ENCODE results near the gene PCNX4. TPM values are rescaled to one million over a fixed set of nuclear protein-coding genes. Genes with fewer than 3 reads are reported as not detected.

Gene PCNX4
- total RNA-seq, 1 experiment from 2014 or later: 60.0 TPM

DNA sequence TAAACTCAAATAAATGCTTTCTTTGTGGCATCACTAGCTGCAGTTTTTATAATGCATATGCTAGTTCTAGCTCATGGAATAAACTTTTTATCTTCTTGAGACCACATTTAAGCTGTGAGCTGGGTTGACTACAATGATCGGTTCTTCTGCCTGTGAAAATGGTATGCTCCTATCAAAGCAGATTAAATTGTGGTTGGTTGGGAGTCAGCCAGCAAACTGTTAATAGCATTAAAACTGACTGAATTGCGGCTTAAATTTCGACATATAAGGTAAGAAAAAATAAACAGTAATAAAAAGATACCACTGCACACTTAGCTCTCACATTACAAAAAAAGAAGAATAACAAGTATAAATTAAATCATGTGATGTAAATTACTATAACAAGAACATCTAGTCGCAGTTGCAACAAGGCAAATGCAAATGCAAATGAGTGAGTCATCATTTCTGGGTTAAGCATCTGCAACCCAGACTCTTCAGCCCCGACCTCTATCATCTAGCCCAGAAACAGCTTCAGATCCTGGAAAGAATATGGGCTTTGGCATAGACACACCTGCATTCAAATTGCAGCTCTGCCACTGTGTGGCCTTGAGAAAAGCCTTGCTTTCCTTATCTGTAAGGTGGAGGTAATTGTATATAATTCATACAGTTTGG lies 93.3 kb downstream of the PCNX4 start:
- ATAC-seq (no peak), DNase-seq (ENCODE audit: low read depth, low spot score) (no peak)
- intact Hi-C loops (cut with micrococcal nuclease; ENCODE audit: unreplicated experiment): loop anchor here (1.0 to 10.0 kb wide), 3 partner anchors 120 to 220 kb away; no protein-coding TSS in a partner anchor
- ChIA-PET POLR2A (interaction anchor here (0.6 to 1.0 kb wide), 2 partner anchors 64 to 432 kb away, joined by 3 read pairs; partner anchors contain the start of gene PPM1A), CTCF (no interaction called here)
- no TSS peak for BruUV-seq (replicated peaks)
- no peaks in the 10 kb centered on the region for H3K4me1 ChIP-seq (ENCODE audit: control insufficient read depth, insufficient read depth, low read length)
- no peaks in the 10 kb centered on the region for H3K27me3 ChIP-seq (ENCODE audit: control insufficient read depth, insufficient read depth, low read length)
- in situ Hi-C loops (cut with HindIII; ENCODE audit: low pct_unique_long_range_greater_than_20kb, low sequenced_read_pairs): no loop called here
- H3K36me3 ChIP-seq (ENCODE audit: control insufficient read depth, insufficient read depth, low read length): no peaks in the 10 kb centered on the region
- no peak overlapping the region for H3K27ac ChIP-seq (ENCODE audit: low read length)
- no peaks in the 10 kb centered on the region for H3K9me3 ChIP-seq (ENCODE audit: control insufficient read depth, insufficient read depth, low read depth, low read length)
- TF ChIP-seq TCF7L2 (IDR thresholded peaks at IDR 0.05; ENCODE audit: low read depth, low read length): no peak
- no peak for TF ChIP-seq CTCF (IDR thresholded peaks at IDR 0.05)
- no peak for TF ChIP-seq REST (IDR thresholded peaks at IDR 0.05; ENCODE audit: insufficient read depth in 1 of 2, low read depth in 2 of 2, low read length in 1 of 2)
- no peak for TF ChIP-seq POLR2AphosphoS5 (IDR thresholded peaks at IDR 0.05; ENCODE audit: low read depth, low read length)
- TF ChIP-seq SIN3A (IDR thresholded peaks at IDR 0.05; ENCODE audit: borderline replicate concordance, insufficient read depth, low read depth, low read length): no peak
- no peak overlapping the region for H3K4me3 ChIP-seq (ENCODE audit: low read depth in 2 of 2, low read length in 2 of 2)

DNA sequence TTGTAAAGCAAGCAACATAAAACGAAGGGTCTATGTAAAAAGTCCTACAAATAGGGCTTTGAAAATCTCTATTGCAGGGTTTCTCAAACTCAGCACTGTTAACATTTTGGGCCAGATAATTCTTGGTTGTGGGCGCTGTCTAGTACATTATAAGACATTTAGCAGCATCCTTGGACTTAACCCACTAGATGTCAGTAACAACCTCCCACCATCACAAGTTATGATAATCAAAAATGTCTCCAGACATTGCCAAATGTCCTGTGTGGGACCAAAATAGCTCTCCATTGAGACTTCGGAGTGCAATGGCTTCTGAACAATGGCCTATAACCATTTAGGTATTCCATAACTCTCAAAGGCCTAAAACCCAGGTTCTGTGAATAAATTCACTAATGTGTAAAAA lies 96.4 kb downstream of the PCNX4 start:
- ATAC-seq (no peak), DNase-seq (ENCODE audit: low read depth, low spot score) (no peak)
- no peak overlapping the region for H3K4me3 ChIP-seq (ENCODE audit: low read depth in 2 of 2, low read length in 2 of 2)
- no peaks in the 10 kb centered on the region for H3K27me3 ChIP-seq (ENCODE audit: control insufficient read depth, insufficient read depth, low read length)
- ChIA-PET CTCF (no interaction called here), POLR2A (no interaction called here)
- TF ChIP-seq SIN3A (IDR thresholded peaks at IDR 0.05; ENCODE audit: borderline replicate concordance, insufficient read depth, low read depth, low read length) (no peak), CTCF (IDR thresholded peaks at IDR 0.05) (peak; percentile 21; the same call in 1 of the 2 replicates), TCF7L2 (IDR thresholded peaks at IDR 0.05; ENCODE audit: low read depth, low read length) (no peak)
- H3K36me3 ChIP-seq (ENCODE audit: control insufficient read depth, insufficient read depth, low read length): no peaks in the 10 kb centered on the region
- BruUV-seq (replicated peaks): no TSS peak
- intact Hi-C loops (cut with micrococcal nuclease; ENCODE audit: unreplicated experiment) (loop anchor here (10.0 kb wide), 1 partner anchor 147 kb away; no protein-coding TSS in a partner anchor), in situ Hi-C loops (cut with HindIII; ENCODE audit: low pct_unique_long_range_greater_than_20kb, low sequenced_read_pairs) (no loop called here)
- no peak overlapping the region for H3K27ac ChIP-seq (ENCODE audit: low read length)
- no peaks in the 10 kb centered on the region for H3K4me1 ChIP-seq (ENCODE audit: control insufficient read depth, insufficient read depth, low read length)
- no peaks in the 10 kb centered on the region for H3K9me3 ChIP-seq (ENCODE audit: control insufficient read depth, insufficient read depth, low read depth, low read length)

Measured in Panc1 (cell line).